ENCODE data around the gene IRX4.

DNA sequence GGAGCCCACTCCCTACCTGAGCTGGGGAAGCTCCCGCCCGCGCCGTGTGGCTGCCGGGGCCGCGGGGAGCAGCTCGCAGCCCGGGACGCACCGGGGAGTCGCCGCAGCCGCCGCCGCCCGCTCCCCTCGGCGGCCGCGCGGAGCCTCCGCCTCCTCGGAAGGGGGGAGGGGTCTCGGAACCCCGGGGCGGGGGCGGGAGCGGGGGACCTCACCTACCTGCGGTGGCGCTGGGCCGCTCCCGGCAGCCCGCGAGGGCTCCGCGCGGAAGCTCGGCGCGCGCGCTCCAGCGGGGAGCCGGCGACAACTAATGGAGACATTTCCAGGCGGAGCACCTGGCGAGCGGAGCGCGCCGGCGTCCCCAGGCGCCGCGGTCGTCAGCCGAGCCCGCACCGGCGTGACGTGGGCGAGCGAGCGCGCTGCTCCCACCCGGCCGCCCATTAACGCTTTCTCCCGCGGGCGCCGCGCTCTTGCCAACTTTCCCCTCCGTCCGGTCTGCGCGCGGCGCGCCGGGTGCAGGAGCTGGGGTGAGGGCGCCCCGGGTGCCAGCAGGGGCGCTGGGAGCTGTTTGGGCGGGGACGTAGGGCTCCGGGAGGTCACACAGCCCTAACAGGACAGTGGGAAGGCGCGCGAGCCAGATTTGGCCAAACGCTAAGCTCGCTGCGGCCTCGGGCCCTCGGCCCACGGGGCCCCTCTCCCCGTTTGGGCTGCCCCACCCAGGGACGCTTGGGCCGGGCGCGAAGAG lies 4.3 kb upstream of the IRX4 start:
- TF ChIP-seq, protein P1, sequence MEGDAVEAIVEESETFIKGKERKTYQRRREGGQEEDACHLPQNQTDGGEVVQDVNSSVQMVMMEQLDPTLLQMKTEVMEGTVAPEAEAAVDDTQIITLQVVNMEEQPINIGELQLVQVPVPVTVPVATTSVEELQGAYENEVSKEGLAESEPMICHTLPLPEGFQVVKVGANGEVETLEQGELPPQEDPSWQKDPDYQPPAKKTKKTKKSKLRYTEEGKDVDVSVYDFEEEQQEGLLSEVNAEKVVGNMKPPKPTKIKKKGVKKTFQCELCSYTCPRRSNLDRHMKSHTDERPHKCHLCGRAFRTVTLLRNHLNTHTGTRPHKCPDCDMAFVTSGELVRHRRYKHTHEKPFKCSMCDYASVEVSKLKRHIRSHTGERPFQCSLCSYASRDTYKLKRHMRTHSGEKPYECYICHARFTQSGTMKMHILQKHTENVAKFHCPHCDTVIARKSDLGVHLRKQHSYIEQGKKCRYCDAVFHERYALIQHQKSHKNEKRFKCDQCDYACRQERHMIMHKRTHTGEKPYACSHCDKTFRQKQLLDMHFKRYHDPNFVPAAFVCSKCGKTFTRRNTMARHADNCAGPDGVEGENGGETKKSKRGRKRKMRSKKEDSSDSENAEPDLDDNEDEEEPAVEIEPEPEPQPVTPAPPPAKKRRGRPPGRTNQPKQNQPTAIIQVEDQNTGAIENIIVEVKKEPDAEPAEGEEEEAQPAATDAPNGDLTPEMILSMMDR (IDR thresholded peaks at IDR 0.05 in 8 of 11, conservative IDR thresholded peaks at IDR 0.05 in 3 of 11) = no peak
- TF ChIP-seq POLR2AphosphoS5 (IDR thresholded peaks at IDR 0.05) (no peak), POLR2A (IDR thresholded peaks at IDR 0.05) (no peak)

Data from spleen (tissue), 7 donors.